GM19455 (cell line): ENCODE data around the gene SSNA1.

Experiments
- ATAC-seq: cut with Tn5 transposase; IDR thresholded peaks from one replicate; pipeline ENCODE4 v1.9.1; 2021; ENCODE audit not compliant: unreplicated experiment

The SSNA1 gene, protein sequence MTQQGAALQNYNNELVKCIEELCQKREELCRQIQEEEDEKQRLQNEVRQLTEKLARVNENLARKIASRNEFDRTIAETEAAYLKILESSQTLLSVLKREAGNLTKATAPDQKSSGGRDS

DNA sequence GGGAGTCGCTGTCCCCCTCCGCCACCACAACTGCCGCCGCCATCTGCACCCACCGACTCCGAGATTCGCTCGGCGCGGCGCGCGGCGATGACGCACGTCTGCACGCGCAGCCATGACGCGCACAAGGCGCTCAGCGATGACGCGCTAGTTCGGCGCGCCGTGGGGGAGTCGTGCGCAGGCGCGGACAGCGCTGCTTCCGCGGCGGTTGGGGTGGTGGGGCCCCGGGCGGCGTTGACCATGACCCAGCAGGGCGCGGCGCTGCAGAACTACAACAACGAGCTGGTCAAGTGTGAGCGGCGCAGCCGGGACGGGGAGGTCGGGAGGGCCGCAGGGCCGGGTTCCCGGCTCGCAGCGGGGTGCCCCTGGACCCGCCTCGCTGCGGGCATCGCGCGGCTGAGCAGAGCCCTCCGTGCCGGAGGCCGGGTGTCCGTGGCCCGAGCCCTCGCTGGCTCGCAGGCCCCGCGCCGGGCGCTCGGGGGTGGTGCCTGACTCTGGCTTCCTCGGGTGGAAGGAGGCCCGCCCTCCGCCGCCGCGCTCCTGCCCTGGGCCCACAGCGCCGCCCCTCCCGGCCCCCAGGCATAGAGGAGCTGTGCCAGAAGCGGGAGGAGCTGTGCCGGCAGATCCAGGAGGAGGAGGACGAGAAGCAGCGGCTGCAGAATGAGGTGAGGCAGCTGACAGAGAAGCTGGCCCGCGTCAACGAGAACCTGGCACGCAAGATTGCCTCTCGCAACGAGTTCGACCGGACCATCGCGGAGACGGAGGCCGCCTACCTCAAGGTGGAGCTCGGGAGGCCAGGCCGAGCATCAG, at the start of gene SSNA1, which contains the start of gene ANAPC2:
Gene SSNA1, plus strand, starts transcription at position 187 of the 807 bp plus-strand sequence. Its CDS starts 51 bp downstream, at position 238.
Gene ANAPC2, minus strand, starts transcription at position 71 of the 807 bp plus-strand sequence. Its CDS starts 28 bp downstream, at position 43.
- ATAC-seq = peak; percentile 74

DNA sequence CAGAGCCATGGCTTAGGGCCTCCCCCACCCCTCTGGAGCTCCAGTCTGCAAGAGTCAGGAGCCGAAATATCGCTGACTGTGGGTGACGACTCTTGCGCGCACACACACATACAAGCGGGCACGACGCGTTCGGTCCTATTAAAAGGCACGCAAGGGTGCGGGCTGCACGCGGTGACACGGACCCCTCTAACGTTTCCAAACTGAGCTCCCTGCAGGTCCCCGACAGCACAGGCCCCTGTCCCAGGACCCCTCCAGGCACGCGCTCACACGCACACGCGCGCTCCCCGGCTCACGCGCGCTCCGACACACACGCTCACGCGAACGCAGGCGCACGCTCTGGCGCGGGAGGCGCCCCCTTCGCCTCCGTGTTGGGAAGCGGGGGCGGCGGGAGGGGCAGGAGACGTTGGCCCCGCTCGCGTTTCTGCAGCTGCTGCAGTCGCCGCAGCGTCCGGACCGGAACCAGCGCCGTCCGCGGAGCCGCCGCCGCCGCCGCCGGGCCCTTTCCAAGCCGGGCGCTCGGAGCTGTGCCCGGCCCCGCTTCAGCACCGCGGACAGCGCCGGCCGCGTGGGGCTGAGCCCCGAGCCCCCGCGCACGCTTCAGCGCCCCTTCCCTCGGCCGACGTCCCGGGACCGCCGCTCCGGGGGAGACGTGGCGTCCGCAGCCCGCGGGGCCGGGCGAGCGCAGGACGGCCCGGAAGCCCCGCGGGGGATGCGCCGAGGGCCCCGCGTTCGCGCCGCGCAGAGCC, 49.6 kb upstream of the SSNA1 start, which contains the start of gene GRIN1:
Gene GRIN1, plus strand, starts transcription at position 433 of the 746 bp plus-strand sequence. CDS start 333 bp downstream, outside the sequence.
- ATAC-seq = no peak

- no peak for ATAC-seq
Measured at GRCh38 chr9:137139468-137140150, 48.9 kb upstream of the SSNA1 start.

DNA sequence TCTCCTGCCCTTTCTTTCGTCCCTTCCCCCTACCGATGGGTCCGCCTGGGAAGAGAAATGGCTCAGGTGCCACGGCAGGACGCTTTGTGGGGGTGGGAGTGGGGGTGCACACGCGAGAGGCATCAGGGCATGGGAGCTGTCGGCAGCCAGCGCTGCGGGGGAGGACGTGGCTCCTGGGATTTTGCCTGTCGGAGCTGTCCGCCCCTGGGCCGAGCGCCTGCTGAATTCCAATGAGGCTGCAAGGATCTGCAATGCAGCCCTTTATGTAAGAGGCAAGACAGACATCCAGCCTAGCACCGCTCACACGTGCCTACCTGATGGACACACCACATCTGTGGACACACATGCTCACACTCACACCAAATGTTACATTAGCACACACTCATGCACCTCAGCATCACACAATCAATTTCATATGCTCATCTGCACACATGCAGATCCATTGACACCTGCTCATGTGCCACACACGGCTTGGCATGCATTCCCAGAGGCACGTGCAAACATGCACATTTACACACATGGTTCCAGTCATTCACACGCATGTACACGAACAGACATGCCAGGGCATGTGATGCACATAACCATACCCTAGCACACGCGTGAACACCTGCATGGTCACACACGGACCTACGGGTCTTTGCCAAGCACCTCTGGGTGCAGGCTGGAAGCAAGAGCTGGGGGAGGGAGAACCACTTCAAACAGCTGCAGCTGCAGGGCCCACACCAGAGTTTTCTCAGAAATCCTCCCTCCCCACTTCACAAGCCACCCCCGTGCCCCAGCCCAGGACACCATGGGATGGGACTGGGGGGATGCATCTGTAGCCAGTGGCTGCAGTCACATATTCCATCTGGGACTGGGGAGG, 48.1 kb upstream of the SSNA1 start:
- no peak for ATAC-seq

DNA sequence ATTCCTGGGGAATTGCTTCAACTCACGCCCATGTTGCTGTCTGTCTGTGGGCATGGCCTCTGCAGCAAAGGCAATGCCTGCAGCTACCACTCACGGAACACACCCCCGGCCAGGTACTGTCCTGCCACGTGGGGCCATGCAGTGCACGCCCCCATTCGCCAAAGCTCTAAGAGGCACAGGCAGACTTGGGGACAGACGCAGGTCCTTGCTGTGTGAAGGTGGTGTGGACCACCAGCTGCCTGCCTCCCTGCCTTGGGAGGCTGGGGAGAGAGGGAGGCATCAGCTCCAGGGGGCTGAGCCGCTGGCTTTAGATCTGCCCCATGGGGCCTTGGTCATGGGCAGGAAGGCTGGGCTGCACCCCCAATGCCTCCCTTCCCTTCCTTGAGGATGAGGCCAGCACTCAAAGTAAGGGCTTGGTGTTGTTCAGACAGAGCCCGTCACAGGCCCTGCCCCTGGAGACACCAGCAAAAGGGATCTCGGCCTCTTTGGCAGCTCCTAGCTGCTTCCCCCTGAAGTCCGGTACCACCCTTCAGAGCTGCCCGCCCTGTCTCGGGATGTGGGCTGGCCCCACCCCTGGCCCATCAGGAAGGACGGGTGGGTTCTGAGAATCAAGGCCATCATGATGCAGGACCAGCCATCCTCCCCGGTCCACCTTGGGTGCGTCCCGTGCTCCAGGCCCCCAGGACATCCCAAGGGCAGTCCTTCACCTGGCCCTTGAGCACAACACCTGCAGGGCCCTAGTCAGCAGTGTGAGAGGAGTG, 47.2 kb upstream of the SSNA1 start:
- no peak for ATAC-seq

DNA sequence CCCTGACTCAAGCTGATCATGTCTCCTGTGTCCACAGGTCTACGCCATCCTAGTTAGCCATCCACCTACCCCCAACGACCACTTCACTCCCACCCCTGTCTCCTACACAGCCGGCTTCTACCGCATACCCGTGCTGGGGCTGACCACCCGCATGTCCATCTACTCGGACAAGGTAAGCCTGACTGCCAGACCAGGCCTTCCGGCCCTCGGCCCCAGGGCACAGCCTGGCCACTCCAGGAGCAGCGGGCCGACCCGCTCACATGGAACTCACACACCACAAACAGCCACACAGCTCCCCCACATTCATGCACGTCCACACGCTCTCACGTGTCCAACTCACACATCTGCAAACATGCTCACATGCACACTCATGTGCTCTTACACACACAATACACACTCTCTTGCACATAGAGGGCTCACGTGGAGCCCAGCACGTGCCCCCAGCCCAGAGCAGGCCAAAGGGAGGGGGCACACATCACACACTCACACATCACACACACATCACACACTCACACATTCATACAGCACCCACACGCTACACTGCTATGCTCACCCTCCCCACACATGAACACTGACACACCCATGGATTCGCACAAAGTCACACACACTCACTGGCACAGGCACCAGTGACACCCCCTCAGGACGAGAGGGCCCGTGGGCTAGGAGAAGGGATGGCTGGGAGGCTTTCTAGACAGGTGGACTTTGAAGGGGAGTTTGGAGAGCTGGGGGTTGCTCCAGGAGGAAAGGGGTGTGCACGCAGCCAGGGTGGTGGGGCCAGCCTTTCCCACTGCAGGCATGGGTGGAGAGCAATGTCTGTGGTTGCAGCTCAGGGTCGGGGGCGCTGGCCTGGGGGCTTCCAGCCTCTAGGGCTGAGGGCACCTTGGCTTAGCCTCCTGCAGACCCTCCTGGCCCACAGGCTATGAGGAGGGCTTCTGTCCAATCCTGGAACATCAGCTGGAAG, 46.2 kb upstream of the SSNA1 start:
- ATAC-seq = no peak

DNA sequence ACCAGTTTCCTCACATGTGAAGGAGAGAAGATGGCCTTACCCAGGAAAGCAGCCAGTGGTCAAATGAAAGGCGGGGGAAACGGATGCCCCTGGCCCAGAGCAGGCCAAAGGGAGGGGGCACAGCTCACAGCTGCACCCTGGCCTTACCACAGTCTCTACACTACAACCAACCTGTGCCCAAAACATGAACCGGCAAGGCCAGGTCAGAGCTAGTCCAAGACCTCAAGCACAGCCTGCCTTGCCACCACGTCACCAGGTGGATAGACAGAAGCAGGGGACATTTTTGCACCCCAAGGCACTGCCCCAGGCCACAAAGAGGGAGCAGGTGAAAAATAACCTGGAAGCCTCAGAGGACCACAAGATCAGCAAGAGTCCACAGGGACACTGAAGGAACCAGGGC, 45.0 kb upstream of the SSNA1 start:
- no peak for ATAC-seq

- ATAC-seq = no peak
Measured at GRCh38 chr9:137145731-137146526, 42.5 kb upstream of the SSNA1 start.

GRCh38 chr9:137146527-137146918, 42.0 kb upstream of the SSNA1 start:
- no peak for ATAC-seq

DNA sequence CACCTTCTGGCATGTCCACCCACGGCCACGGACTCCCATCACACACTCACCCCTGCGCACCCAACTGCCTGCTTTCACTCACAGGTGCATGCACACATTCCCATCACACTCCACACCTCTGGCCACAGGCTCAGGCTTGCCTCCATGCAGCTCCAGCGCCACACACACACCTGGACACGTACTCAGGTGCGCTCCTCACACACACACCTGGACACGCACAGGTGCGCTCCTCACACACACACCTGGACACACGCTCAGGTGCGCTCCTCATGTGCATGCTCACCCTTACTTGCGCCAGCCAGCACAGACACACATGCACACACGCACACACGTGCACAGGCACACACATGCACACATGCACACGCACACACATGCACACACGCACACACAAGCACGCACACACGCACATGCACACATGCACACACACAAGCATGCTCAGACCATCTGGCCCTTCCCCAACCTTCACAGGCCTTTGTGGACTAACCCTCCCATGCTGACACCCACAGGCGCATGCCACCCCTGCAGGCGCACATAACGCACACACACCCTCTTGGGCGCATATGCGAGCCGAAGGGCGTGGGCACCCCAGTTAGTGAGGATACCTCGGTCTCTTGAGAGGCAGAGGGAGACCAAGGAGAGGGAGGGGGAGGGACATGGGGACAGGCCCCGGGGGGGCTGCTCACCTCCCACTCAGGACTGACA, 41.2 kb upstream of the SSNA1 start:
- no peak for ATAC-seq

GRCh38 chr9:137147793-137148160, 40.7 kb upstream of the SSNA1 start:
- no peak for ATAC-seq

GRCh38 chr9:137148242-137148641, 40.2 kb upstream of the SSNA1 start:
- ATAC-seq = no peak

DNA sequence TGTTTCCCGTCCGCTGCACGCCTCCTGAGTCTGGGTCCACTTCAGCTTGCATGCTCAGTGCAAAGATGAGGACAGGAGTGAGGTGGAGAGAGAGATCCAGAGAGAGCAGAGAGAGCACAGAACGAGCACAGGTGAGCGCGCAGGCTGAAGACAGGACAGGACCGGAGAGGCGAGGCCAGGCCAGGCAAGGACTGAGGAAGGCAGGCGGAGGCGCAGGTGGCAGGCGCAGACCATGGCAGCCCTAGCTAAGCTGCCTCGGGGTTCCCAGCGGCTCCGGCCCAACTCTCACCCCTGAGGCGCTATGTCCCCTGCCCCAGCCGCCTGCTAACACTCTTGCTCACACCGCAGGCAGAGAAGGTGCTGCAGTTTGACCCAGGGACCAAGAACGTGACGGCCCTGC, 39.8 kb upstream of the SSNA1 start:
- no peak for ATAC-seq

- ATAC-seq = no peak
Measured at GRCh38 chr9:137149363-137149762, 39.1 kb upstream of the SSNA1 start.

GRCh38 chr9:137149942-137150616, 38.4 kb upstream of the SSNA1 start:
- ATAC-seq = no peak
